Stimulated activated CD8-positive, alpha-beta memory T cell treated with anti-CD3 and anti-CD28 coated beads, Interleukin-12 subunit alpha, Interleukin-12 subunit beta, amount 100 ng/mL, for 1 hour (primary cell): ENCODE results near the gene INSYN2B.

Experiments
- DNase-seq: peaks from one replicate; pipeline ENCODE4 v3.0.0-alpha.2; 2020; ENCODE audit warnings: low read depth

Gene INSYN2B

GRCh38 chr5:169933127-169933526, 47.2 kb downstream of the INSYN2B start:
- DNase-seq = no peak

GRCh38 chr5:169923988-169924387, 56.3 kb downstream of the INSYN2B start:
- DNase-seq = no peak

GRCh38 chr5:169922474-169922873, 57.8 kb downstream of the INSYN2B start:
- DNase-seq = no peak

GRCh38 chr5:169921949-169922348, 58.3 kb downstream of the INSYN2B start:
- DNase-seq = no peak

GRCh38 chr5:169921384-169921783, 58.9 kb downstream of the INSYN2B start:
- DNase-seq = no peak

- DNase-seq = no peak
Observed at GRCh38 chr5:169920474-169920873, 59.8 kb downstream of the INSYN2B start.

- DNase-seq = no peak
Observed at GRCh38 chr5:169918228-169918627, 62.1 kb downstream of the INSYN2B start.

GRCh38 chr5:169917500-169917899, 62.8 kb downstream of the INSYN2B start:
- DNase-seq = no peak

- DNase-seq = no peak
Observed at GRCh38 chr5:169914766-169915165, 65.5 kb downstream of the INSYN2B start.

GRCh38 chr5:169913479-169913878, 66.8 kb downstream of the INSYN2B start:
- DNase-seq = no peak

GRCh38 chr5:169911448-169912212, 68.7 kb downstream of the INSYN2B start:
- DNase-seq = no peak

GRCh38 chr5:169910393-169910792, 69.9 kb downstream of the INSYN2B start:
- no peak for DNase-seq

- DNase-seq = no peak
Observed at GRCh38 chr5:169909945-169910344, 70.3 kb downstream of the INSYN2B start.

- no peak for DNase-seq
Observed at GRCh38 chr5:169908864-169909263, 71.4 kb downstream of the INSYN2B start.

GRCh38 chr5:169906745-169907649, 73.3 kb downstream of the INSYN2B start:
- no peak for DNase-seq

GRCh38 chr5:169905017-169905416, 75.3 kb downstream of the INSYN2B start:
- no peak for DNase-seq

GRCh38 chr5:169904508-169904907, 75.8 kb downstream of the INSYN2B start:
- no peak for DNase-seq

GRCh38 chr5:169904059-169904458, 76.2 kb downstream of the INSYN2B start:
- no peak for DNase-seq

- DNase-seq = no peak
Observed at GRCh38 chr5:169901896-169902295, 78.4 kb downstream of the INSYN2B start.

- DNase-seq = no peak
Observed at GRCh38 chr5:169897481-169897880, 82.8 kb downstream of the INSYN2B start.

GRCh38 chr5:169895926-169896325, 84.4 kb downstream of the INSYN2B start:
- no peak for DNase-seq

- no peak for DNase-seq
Observed at GRCh38 chr5:169893571-169893970, 86.7 kb downstream of the INSYN2B start.

GRCh38 chr5:169893010-169893409, 87.3 kb downstream of the INSYN2B start:
- DNase-seq = no peak
